Activated CD8-positive, alpha-beta memory T cell treated with anti-CD3 and anti-CD28 coated beads, Interleukin-2, amount 50 U/mL, for 4 hours (primary cell): ENCODE measurements around the gene KCND3.

ENCODE experiments used
- DNase-seq: peaks from one replicate; pipeline ENCODE4 v3.0.0-alpha.2; 2020

Gene KCND3

GRCh38 chr1:111988377-111988742 lies 1.1 kb downstream of the KCND3 start:
- DNase-seq, result no peak

GRCh38 chr1:111987502-111987901 lies 2.0 kb downstream of the KCND3 start:
- no peak for DNase-seq

- DNase-seq, result no peak
These were observed 6.0 kb downstream of the KCND3 start for GRCh38 chr1:111983500-111983899.

GRCh38 chr1:111982428-111982827 lies 7.0 kb downstream of the KCND3 start:
- DNase-seq, result no peak

GRCh38 chr1:111981871-111982270 lies 7.6 kb downstream of the KCND3 start:
- DNase-seq, result no peak

GRCh38 chr1:111981090-111981489 lies 8.4 kb downstream of the KCND3 start:
- DNase-seq, result no peak

- DNase-seq, result no peak
These were observed 8.8 kb downstream of the KCND3 start for GRCh38 chr1:111980686-111981085.

GRCh38 chr1:111978695-111979094 lies 10.8 kb downstream of the KCND3 start:
- no peak for DNase-seq

- no peak for DNase-seq
These were observed 12.1 kb downstream of the KCND3 start for GRCh38 chr1:111977378-111977777.

GRCh38 chr1:111976842-111977241 lies 12.6 kb downstream of the KCND3 start:
- no peak for DNase-seq

GRCh38 chr1:111976332-111976731 lies 13.1 kb downstream of the KCND3 start:
- DNase-seq, result no peak

GRCh38 chr1:111973150-111973790 lies 16.2 kb downstream of the KCND3 start:
- no peak for DNase-seq

GRCh38 chr1:111971396-111971795 lies 18.1 kb downstream of the KCND3 start:
- DNase-seq, result no peak

GRCh38 chr1:111968511-111968910 lies 21.0 kb downstream of the KCND3 start:
- no peak for DNase-seq

- no peak for DNase-seq
These were observed 21.6 kb downstream of the KCND3 start for GRCh38 chr1:111967886-111968285.

GRCh38 chr1:111967067-111967690 lies 22.3 kb downstream of the KCND3 start:
- DNase-seq, result no peak

GRCh38 chr1:111965781-111966443 lies 23.6 kb downstream of the KCND3 start:
- no peak for DNase-seq

- no peak for DNase-seq
These were observed 25.3 kb downstream of the KCND3 start for GRCh38 chr1:111963985-111964738.

- no peak for DNase-seq
These were observed 27.5 kb downstream of the KCND3 start for GRCh38 chr1:111961773-111962565.

- no peak for DNase-seq
These were observed 28.5 kb downstream of the KCND3 start for GRCh38 chr1:111961016-111961415.

GRCh38 chr1:111959436-111959835 lies 30.0 kb downstream of the KCND3 start:
- no peak for DNase-seq

- DNase-seq, result no peak
These were observed 30.6 kb downstream of the KCND3 start for GRCh38 chr1:111958851-111959250.

- DNase-seq, result no peak
These were observed 31.4 kb downstream of the KCND3 start for GRCh38 chr1:111958075-111958474.
